T-helper 17 cell (primary cell): Measurements from ENCODE around the gene TRMT1. TPM values are rescaled to one million over a fixed set of nuclear protein-coding genes. Genes with fewer than 3 reads are reported as not detected.

Experiments used
- ATAC-seq: fragments of 150-1000 bp; cut with Tn5 transposase; 2 replicates; pipeline ENCODE4 v1.10.0; 2021; ENCODE audit warnings: mild to moderate bottlenecking, moderate library complexity
- DNase-seq, 3 donors: peaks; one replicate each; pipeline versions ENCODE4 v3.0.0 to v3.0.0-alpha.2; 2020 to 2021
- H3K9me3 ChIP-seq: one replicate; pipeline ENCODE4 v1.7.0; 2013; ENCODE audit warnings: low read length, mild to moderate bottlenecking; ENCODE audit not compliant: control insufficient read depth, poor library complexity, severe bottlenecking
- H3K27ac Mint-ChIP-seq: one replicate; pipeline ENCODE4 v1.8.0; 2022; ENCODE audit warnings: mild to moderate bottlenecking, moderate library complexity, mixed read lengths
- H3K27me3 Mint-ChIP-seq: one replicate; pipeline ENCODE4 v1.8.0; 2022; ENCODE audit warnings: mixed read lengths
- H3K36me3 Mint-ChIP-seq: one replicate; pipeline ENCODE4 v1.8.0; 2022; ENCODE audit warnings: low read depth, mixed read lengths
- H3K4me1 Mint-ChIP-seq: one replicate; pipeline ENCODE4 v1.8.0; 2022; ENCODE audit warnings: mild to moderate bottlenecking, mixed read lengths
- H3K4me3 Mint-ChIP-seq: one replicate; pipeline ENCODE4 v1.8.0; 2022; ENCODE audit warnings: mild to moderate bottlenecking, moderate library complexity, mixed read lengths
- total RNA-seq, 4 donors: library from RNA in 2 of 4; stranded (reverse) in 2 of 4; gene quantifications; one replicate each; pipeline ENCODE4 v1.2.3 and lab custom pipeline; 2022 to 2026

The TRMT1 gene
- total RNA-seq, 2 donors from 2014 or later: 60.3 to 72.3 TPM

DNA sequence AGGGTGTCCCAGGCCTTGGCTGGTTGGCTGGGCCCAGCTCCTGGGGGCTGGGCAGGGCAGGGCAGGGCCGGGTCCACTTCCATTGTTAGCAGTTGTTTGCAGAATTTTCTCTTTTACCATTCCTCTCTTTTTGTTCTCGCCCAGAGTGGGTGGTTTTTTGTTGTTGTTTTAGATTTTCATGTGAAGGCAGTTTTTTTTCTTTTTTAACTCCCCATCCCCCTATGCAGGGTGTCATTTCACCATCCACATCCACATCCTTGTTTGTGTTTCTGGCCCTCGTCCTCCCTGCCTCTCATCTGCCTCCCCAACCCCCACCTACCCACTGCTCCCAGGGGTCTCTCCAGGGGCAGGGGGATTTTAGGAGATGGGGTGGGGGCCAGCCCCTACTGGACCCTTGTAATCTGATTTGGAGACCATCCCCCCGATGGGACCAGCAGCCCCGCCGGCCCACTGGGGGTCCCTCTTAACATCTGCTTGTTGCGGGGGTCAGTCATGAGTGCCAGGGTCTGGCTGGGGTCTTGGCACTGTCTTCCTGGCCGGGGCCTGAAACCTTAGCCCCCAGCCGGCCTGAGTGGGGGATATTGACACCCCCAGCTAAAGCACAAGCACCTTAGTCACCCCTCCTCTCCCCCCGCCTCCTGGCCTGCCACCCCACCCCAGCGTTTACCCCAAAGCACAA is 23.2 kb upstream of the TRMT1 start:
- no peak overlapping the region for H3K27ac Mint-ChIP-seq
- H3K4me3 Mint-ChIP-seq: no peak overlapping the region
- H3K9me3 ChIP-seq: no peaks in the 10 kb centered on the region
- ATAC-seq (no peak), DNase-seq (no peak)
- peaks cover 2% of the 10 kb centered on the region for H3K36me3 Mint-ChIP-seq
- no peaks in the 10 kb centered on the region for H3K27me3 Mint-ChIP-seq
- H3K4me1 Mint-ChIP-seq: peaks cover 4% of the 10 kb centered on the region

- H3K4me3 Mint-ChIP-seq: no peak overlapping the region
- no peak for ATAC-seq
- H3K4me1 Mint-ChIP-seq: peaks cover 6% of the 10 kb centered on the region
- DNase-seq: no peak
- no peaks in the 10 kb centered on the region for H3K9me3 ChIP-seq
- H3K27ac Mint-ChIP-seq: no peak overlapping the region
- peaks cover 2% of the 10 kb centered on the region for H3K36me3 Mint-ChIP-seq
- H3K27me3 Mint-ChIP-seq: no peaks in the 10 kb centered on the region
Measured at GRCh38 chr19:13138916-13139198, 22.3 kb upstream of the TRMT1 start.

DNA sequence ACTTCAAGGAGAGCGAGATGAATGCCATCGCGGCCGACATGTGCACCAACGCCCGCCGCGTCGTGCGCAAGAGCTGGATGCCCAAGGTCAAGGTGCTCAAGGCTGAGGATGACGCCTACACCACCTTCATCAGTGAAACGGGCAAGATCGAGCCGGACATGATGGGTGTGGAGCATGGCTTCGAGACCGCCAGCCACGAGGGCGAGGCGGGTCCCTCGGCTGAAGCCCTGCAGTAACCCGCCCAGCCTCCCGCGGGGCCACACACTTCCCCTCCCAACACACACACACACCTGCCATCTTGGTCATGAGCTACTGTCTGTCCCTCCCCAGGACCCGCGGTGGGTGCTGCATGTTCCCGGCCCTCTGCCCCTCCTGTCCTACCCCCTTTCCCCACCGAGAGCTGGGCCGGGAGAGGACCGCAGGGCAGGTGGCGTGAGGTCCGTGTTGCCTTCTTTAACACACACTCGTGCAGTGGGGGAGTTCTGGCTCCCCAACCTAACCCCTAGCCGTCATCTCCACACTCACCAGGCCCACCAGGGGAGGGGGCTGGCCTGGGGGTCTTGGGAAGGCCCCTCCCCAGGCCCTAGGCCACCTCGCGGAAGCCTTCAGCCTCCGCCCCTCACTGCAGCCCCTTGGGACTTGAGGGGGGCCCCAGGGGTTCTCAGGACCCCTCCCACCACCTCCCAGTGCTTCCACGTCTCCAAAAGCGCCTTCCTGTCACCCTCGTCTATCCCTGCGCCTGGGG is 21.8 kb upstream of the TRMT1 start:
- Mint-ChIP-seq H3K4me1 (peaks cover 8% of the 10 kb centered on the region), H3K27ac (no peak overlapping the region), H3K4me3 (no peak overlapping the region), H3K36me3 (peaks cover 2% of the 10 kb centered on the region), H3K27me3 (no peaks in the 10 kb centered on the region)
- ATAC-seq: no peak
- no peak for DNase-seq
- no peaks in the 10 kb centered on the region for H3K9me3 ChIP-seq

GRCh38 chr19:13137290-13137794 is 20.8 kb upstream of the TRMT1 start:
- H3K9me3 ChIP-seq: no peaks in the 10 kb centered on the region
- Mint-ChIP-seq H3K4me3 (no peak overlapping the region), H3K27me3 (no peaks in the 10 kb centered on the region), H3K36me3 (peaks cover 2% of the 10 kb centered on the region), H3K4me1 (peaks cover 18% of the 10 kb centered on the region), H3K27ac (no peak overlapping the region)
- no peak for DNase-seq
- ATAC-seq: no peak

DNA sequence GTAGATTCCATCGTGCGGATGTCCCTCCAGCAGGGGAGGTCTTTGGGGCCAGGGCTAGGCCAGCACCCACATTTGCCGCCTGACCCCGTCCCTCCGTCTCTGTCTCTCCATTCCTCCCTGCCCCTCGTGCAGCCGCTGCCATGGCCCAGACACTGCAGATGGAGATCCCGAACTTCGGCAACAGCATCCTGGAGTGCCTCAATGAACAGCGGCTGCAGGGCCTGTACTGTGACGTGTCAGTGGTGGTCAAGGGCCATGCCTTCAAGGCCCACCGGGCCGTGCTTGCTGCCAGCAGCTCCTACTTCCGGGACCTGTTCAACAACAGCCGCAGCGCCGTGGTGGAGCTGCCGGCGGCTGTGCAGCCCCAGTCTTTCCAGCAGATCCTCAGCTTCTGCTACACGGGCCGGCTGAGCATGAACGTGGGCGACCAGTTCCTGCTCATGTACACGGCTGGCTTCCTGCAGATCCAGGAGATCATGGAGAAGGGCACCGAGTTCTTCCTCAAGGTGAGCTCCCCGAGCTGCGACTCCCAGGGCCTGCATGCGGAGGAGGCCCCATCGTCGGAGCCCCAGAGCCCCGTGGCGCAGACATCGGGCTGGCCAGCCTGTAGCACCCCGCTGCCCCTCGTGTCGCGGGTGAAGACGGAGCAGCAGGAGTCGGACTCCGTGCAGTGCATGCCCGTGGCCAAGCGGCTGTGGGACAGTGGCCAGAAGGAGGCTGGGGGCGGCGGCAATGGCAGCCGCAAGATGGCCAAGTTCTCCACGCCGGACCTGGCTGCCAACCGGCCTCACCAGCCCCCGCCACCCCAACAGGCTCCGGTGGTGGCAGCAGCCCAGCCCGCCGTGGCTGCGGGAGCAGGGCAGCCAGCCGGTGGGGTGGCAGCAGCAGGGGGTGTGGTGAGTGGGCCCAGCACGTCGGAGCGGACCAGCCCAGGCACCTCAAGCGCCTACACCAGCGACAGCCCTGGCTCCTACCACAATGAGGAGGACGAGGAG is 18.8 kb upstream of the TRMT1 start:
- H3K27me3 Mint-ChIP-seq: no peaks in the 10 kb centered on the region
- H3K27ac Mint-ChIP-seq: no peak overlapping the region
- H3K4me3 Mint-ChIP-seq: no peak overlapping the region
- peaks cover 25% of the 10 kb centered on the region for H3K4me1 Mint-ChIP-seq
- H3K36me3 Mint-ChIP-seq: peaks cover 2% of the 10 kb centered on the region
- ATAC-seq: no peak
- no peak for DNase-seq
- H3K9me3 ChIP-seq: no peaks in the 10 kb centered on the region

GRCh38 chr19:13134626-13135025 is 18.1 kb upstream of the TRMT1 start:
- Mint-ChIP-seq H3K27me3 (no peaks in the 10 kb centered on the region), H3K4me1 (peaks cover 24% of the 10 kb centered on the region), H3K36me3 (peaks cover 2% of the 10 kb centered on the region), H3K4me3 (no peak overlapping the region), H3K27ac (no peak overlapping the region)
- no peak for DNase-seq
- ATAC-seq: no peak
- H3K9me3 ChIP-seq: no peaks in the 10 kb centered on the region

GRCh38 chr19:13133241-13133870 is 16.8 kb upstream of the TRMT1 start:
- DNase-seq: no peak
- no peaks in the 10 kb centered on the region for H3K9me3 ChIP-seq
- H3K27me3 Mint-ChIP-seq: no peaks in the 10 kb centered on the region
- ATAC-seq: no peak
- H3K4me1 Mint-ChIP-seq: peaks cover 25% of the 10 kb centered on the region
- H3K36me3 Mint-ChIP-seq: peaks cover under 1% of the 10 kb centered on the region
- peak overlapping the region; percentile 91 for H3K27ac Mint-ChIP-seq
- no peak overlapping the region for H3K4me3 Mint-ChIP-seq

GRCh38 chr19:13132471-13133180 is 16.1 kb upstream of the TRMT1 start:
- DNase-seq (peak in 1 of 3 donors; percentile 32), ATAC-seq (peak; percentile 99)
- no peaks in the 10 kb centered on the region for H3K36me3 Mint-ChIP-seq
- peak overlapping the region; percentile 83 for H3K4me3 Mint-ChIP-seq
- peaks cover 29% of the 10 kb centered on the region for H3K4me1 Mint-ChIP-seq
- peak overlapping the region; percentile 91 for H3K27ac Mint-ChIP-seq
- no peaks in the 10 kb centered on the region for H3K9me3 ChIP-seq
- no peaks in the 10 kb centered on the region for H3K27me3 Mint-ChIP-seq

DNA sequence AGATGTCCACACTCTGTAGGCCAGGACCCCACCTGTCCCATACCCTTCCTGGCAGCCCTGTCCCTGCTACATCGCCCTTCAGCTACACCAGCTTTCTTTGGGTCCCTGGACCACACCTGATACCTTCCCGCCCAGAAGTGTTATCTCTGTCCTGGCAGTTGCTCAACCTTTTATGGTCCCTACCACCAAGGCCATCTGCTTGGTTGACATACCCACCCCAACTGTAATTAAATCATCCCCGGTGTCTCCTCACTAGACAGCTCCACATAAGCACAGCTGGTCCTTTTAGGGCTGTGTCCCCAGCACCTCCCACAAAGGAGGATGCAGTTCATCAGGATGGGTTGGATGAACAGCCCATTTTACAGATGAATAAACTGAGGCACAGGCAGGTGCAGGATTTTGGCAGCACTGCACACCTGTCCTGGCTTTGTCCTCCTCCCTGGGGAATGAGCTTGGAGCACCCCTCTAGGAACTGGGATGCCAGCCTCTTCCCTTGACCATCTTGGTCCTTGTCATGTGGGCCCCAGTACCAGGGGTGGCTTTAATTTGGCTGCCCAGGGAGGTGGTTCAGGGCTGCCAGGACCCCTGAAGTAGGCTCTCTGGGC is 14.4 kb upstream of the TRMT1 start:
- H3K27me3 Mint-ChIP-seq: no peaks in the 10 kb centered on the region
- ATAC-seq (no peak), DNase-seq (no peak)
- H3K4me1 Mint-ChIP-seq: peaks cover 30% of the 10 kb centered on the region
- no peaks in the 10 kb centered on the region for H3K36me3 Mint-ChIP-seq
- peak overlapping the region; percentile 66 for H3K27ac Mint-ChIP-seq
- no peak overlapping the region for H3K4me3 Mint-ChIP-seq
- H3K9me3 ChIP-seq: no peaks in the 10 kb centered on the region

GRCh38 chr19:13129384-13129783 is 12.8 kb upstream of the TRMT1 start:
- H3K27me3 Mint-ChIP-seq: no peaks in the 10 kb centered on the region
- no peaks in the 10 kb centered on the region for H3K36me3 Mint-ChIP-seq
- DNase-seq (no peak), ATAC-seq (no peak)
- H3K27ac Mint-ChIP-seq: no peak overlapping the region
- H3K4me1 Mint-ChIP-seq: peaks cover 30% of the 10 kb centered on the region
- no peaks in the 10 kb centered on the region for H3K9me3 ChIP-seq
- H3K4me3 Mint-ChIP-seq: no peak overlapping the region

DNA sequence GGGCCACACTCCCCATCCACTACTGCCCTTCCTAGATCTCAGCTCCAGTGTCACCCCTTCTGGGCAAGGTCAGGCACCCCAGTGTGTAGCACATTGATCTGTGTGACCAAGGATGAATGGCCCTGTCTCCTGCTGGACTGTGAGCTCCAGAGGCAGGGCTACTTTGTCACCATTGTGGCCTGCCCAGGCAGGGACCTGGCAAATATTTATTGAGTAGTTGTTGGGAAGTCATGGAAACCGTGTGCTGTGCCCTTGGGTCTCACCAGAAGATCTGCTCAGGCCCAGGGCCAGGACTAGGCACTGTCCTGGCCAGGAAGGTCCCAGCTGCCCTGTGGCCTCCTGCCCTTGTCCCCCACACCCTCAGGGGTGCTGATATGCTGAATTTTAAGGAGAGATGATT is 12.0 kb upstream of the TRMT1 start:
- Mint-ChIP-seq H3K27ac (peak overlapping the region; percentile 43), H3K27me3 (no peaks in the 10 kb centered on the region), H3K4me1 (peaks cover 27% of the 10 kb centered on the region), H3K4me3 (no peak overlapping the region), H3K36me3 (no peaks in the 10 kb centered on the region)
- no peak for DNase-seq
- no peaks in the 10 kb centered on the region for H3K9me3 ChIP-seq
- ATAC-seq: no peak
